SK-N-SH (cell line): Measurements from ENCODE around the gene CMTM8.

ENCODE experiments used
- CTCF ChIP-seq: fragments of 200-600 bp; sonication (generic); IDR thresholded peaks from 2 replicates; pipeline ENCODE4 v1.6.1; 2017; ENCODE audit warnings: antibody characterized with exemption, mild to moderate bottlenecking, moderate library complexity
- EP300 ChIP-seq, 2 experiments: IDR thresholded peaks; 2 replicates each; pipeline versions ENCODE4 v1.4.0 to v1.6.1; 2012; ENCODE audit warnings: borderline replicate concordance in 1 of 2, low read depth in 1 of 2, low read length in 1 of 2
- GATA2 ChIP-seq: sonication (generic); formaldehyde crosslinking; IDR thresholded peaks from 2 replicates; pipeline ENCODE4 v1.5.0; 2020; ENCODE audit warnings: mild to moderate bottlenecking, missing genetic modification reagents
- MAX ChIP-seq: IDR thresholded peaks from 2 replicates; pipeline ENCODE4 v1.4.0; 2012; ENCODE audit warnings: low read depth
- REST ChIP-seq: IDR thresholded peaks from 2 replicates; pipeline ENCODE4 v1.6.1; 2012; ENCODE audit warnings: mild to moderate bottlenecking, low read depth, low read length, moderate library complexity
- RXRA ChIP-seq: IDR thresholded peaks from 2 replicates; pipeline ENCODE4 v1.4.0; 2012; ENCODE audit warnings: low read depth, mild to moderate bottlenecking, borderline replicate concordance
- TAF1 ChIP-seq: IDR thresholded peaks from 2 replicates; pipeline ENCODE4 v1.6.1; 2012; ENCODE audit warnings: low read depth, mild to moderate bottlenecking, low read length, moderate library complexity, borderline replicate concordance

GRCh38 chr3:32372213-32372490 is 133.7 kb downstream of the CMTM8 start:
- TF ChIP-seq RXRA (no peak), MAX (no peak), GATA2 (CRISPR knock-in tag) (no peak), CTCF (no peak), TAF1 (no peak), EP300 (IDR thresholded peaks at IDR 0.05; ENCODE audit: borderline replicate concordance in 1 of 2, low read depth in 1 of 2, low read length in 1 of 2) (no peak), REST (no peak)
